Astrocyte (in vitro differentiated cells and primary cell): ENCODE results near the gene OR10T2. TPM values are rescaled to one million over a fixed set of nuclear protein-coding genes. Genes with fewer than 3 reads are reported as not detected.

Source experiments
- total RNA-seq: library from RNA; stranded (reverse); gene quantifications from 2 replicates; pipeline ENCODE4 v1.2.1, GENCODE V29; 2021

Gene OR10T2
- total RNA-seq, 1 donor from 2014 or later = not detected

Other genes with a start within 250 kb of the OR10T2 start
- gene CD1D, start 218.6 kb downstream of the OR10T2 start, total RNA-seq = 0.18 TPM in 1 of 2 replicates, not detected in the other
- not detected in 2 replicates for gene CD1A, start 145.0 kb downstream of the OR10T2 start, total RNA-seq
- gene CD1C, start 109.5 kb downstream of the OR10T2 start, total RNA-seq = not detected in 2 replicates
- gene CD1B, start 67.9 kb downstream of the OR10T2 start, total RNA-seq = not detected in 2 replicates
- gene CD1E, start 45.6 kb downstream of the OR10T2 start, total RNA-seq = not detected in 2 replicates
- gene OR10K2, start 26.8 kb upstream of the OR10T2 start, total RNA-seq = not detected in 2 replicates
- not detected in 2 replicates for gene OR10K1, start 62.4 kb upstream of the OR10T2 start, total RNA-seq
- not detected in 2 replicates for gene OR10R2, start 72.8 kb upstream of the OR10T2 start, total RNA-seq
- not detected in 2 replicates for gene OR6Y1, start 154.9 kb upstream of the OR10T2 start, total RNA-seq
- not detected in 2 replicates for gene OR6P1, start 171.1 kb upstream of the OR10T2 start, total RNA-seq
- gene OR10X1, start 180.4 kb upstream of the OR10T2 start, total RNA-seq = not detected in 2 replicates
- not detected in 2 replicates for gene OR10Z1, start 205.8 kb upstream of the OR10T2 start, total RNA-seq